HG02885 (cell line): ENCODE results near the gene STX1A.
"Not testable (repeated sequence)": the region's sequence is repeated elsewhere in the genome, so short reads cannot be mapped to it uniquely, and the experiment has no call there.

ENCODE experiments used
- ATAC-seq: cut with Tn5 transposase; IDR thresholded peaks from one replicate; pipeline ENCODE4 v1.9.1; 2021; ENCODE audit warnings: mild to moderate bottlenecking; ENCODE audit not compliant: unreplicated experiment, poor library complexity

STX1A gene

DNA sequence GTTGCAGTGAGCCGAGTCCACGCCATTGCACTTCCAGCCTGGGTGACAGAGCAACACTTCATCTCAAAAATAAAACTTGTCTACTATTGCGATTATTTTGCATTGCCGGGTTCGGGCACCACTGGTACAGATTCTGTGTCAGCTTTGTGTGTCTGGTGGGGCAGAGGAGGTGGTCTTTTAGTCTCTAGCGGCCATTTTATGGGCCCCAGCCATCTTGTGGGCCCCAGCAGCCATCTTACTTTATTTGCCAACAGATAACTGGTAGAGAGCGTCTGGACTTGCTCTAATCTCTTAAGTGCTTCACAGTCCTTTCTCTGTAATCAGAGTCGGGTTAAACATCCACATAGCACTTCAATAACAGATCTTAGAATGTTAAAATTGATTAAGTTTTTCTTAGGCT lies 31.2 kb downstream of the STX1A start:
- no peak for ATAC-seq

GRCh38 chr7:73685311-73685710 lies 34.2 kb downstream of the STX1A start:
- no peak for ATAC-seq

- peak; percentile 15 for ATAC-seq
Measured at GRCh38 chr7:73683788-73684693, 35.4 kb downstream of the STX1A start.

DNA sequence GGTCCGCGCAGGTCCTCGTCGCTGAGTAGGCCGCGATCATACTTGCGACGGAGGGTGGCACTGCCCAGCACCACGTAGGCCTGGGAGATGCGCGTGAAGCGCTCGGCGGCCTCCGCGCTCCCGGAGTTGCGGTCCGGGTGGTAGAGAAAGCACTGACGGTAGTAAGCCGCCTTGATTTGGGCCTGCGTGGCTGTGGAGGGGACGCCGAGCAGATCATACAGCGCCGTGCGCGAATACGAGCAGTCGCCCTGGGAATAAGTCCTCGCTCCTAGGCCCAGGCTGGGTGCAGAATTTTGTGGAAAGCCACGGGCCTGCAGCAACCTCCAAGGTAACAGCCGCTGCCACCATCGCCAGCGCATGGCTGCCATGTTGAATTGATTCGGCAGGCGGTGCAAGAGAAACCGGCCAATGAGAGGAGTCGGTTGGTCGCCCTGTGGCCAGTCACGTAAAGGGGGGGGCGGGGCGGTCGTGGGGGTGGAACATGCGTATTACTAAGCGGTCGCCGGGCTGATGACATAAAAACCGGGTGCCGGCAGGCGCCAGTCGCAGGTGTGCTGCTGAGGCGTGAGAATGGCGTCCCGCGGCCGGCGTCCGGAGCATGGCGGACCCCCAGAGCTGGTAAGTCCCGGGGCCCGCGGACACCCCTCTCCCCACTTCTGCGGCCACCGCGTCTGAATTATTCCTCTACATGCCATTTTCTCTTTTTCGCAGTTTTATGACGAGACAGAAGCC lies 36.2 kb downstream of the STX1A start, which contains the start of the genes BUD23 and DNAJC30:
BUD23 (plus strand) TSS at position 542 of the 732 bp plus-strand sequence; CDS start at position 571, 29 bp downstream.
DNAJC30 (minus strand) TSS at position 398 of the 732 bp plus-strand sequence; CDS start at position 368, 30 bp downstream.
- ATAC-seq = peak; percentile 93

GRCh38 chr7:73682745-73683055 lies 36.8 kb downstream of the STX1A start:
- ATAC-seq = peak; percentile 17

GRCh38 chr7:73681031-73681430 lies 38.4 kb downstream of the STX1A start:
- ATAC-seq = no peak

DNA sequence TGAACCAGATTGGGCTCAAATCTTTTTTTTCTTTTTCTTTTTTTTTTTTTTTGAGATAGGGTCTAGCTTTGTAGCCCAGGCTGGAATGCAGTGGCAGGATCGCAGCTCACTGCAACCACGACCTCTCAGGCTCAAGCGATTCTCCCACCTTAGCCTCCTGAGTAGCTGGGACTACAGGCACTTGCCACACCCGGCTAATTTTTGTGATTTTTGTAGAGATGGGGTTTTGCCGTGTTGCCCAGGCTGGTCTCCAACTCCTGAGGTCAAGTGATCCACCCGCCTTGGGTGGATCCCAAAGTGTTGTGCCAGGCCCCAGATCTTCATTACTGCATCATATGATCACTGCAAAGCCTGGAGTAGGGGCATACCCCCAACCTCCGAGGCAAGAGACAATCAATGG lies 39.0 kb downstream of the STX1A start:
- ATAC-seq = no peak

DNA sequence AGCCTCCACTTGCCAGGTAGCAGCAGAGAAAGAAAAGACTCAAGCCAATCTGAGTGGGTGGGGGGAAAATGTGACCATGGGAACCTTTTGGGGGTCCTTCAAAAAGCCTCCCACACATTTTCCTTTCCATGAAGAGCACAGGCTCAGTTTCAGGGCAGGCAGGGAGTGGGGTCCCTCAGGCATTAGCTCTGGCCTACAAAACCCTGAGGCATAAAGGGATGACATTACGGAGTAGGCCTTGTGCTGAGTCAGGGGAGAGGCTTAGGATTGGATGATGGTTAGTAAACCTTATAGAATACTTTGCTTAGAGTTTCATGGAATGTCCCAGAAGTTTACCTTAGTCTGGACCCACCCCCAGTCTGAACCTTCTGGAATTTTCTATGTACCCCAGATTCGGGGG lies 39.8 kb downstream of the STX1A start:
- ATAC-seq = no peak

DNA sequence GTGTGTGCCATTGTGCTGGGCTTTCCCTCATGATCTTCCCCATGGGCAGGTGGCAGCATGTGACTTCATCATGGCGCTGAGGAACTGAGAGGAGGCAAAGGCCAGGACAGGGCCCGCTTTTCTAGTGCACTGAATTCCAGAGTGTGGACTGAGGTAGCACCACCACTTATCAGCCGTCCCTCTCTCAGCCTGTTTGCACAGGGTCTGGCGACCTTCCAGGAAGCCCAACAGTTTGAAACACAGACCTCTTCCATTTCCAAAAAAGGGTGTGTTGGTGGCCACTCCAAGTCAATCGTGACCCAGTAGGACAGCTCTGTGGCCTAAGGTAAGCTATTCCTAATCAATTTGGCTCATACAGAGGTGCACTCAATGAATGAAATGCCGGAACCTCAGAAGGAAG lies 40.6 kb downstream of the STX1A start:
- ATAC-seq = no peak

- not testable (repeated sequence) for ATAC-seq
Measured at GRCh38 chr7:73676062-73676461, 43.4 kb downstream of the STX1A start.

GRCh38 chr7:73674468-73675124 lies 44.9 kb downstream of the STX1A start:
- no peak for ATAC-seq

DNA sequence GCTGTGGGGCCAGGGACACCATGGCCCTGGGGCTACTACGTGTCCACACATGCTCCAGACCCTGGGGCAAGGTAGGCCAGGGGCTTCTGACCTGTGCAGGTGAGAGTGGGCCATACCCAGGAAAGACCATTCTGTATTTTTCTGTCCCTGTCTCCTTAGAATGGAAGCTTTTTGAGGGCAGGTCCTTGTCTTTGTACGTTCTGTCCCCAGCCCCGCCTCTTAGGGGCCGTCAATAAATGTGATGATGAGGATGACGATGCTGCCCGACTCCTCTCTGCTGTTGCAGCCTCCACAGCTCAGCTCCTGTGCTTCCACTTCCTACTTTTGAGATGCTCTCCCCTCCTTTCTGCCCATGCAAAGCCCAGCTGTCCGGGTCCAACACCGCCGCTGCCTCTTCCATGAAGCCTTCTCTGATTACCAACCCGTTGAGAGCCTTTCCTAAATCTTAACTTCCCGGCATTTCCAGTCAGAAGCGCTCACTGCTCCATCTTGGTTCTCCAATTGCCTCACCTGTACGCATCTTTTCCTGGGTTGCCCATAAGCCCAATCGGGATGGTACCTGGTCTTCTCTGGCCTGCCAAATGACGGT lies 47.5 kb downstream of the STX1A start:
- ATAC-seq = no peak

DNA sequence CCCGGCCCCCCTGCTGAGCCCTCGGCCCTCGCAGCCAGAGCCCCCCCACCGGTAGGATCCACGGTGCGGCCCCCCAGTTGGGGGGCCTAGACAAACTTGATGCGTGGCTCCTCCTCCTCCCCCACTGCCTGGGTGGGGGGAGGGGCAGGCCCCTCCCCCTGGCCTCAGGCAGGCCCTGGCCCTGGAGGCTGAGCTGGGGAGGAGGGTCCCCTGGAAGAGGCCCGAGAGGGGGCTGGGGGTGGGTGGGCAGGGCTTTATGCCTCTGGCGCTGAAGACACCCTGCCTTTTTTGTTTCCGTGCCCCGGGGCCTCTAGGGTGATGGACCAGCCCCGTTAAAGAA lies 48.2 kb downstream of the STX1A start:
- no peak for ATAC-seq

- no peak for ATAC-seq
Measured at GRCh38 chr7:73669858-73670385, 49.5 kb downstream of the STX1A start.

- no peak for ATAC-seq
Measured at GRCh38 chr7:73669288-73669701, 50.2 kb downstream of the STX1A start.

DNA sequence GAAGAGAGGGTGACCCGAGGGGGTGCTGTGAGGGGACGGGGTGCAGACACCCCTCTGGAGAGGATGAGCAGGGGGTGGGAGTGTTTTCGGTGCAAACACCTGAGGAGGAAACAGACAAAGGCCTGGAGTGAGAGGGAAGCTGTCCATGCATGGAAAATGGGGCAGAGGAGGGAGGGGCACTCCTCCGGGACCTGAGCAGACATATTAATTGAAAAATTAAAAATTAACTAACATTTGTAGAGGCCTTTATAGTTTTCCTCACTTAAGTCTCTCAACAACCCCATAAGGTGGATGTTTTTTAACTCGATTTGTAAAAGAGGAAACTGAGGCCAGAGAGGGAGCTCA lies 50.6 kb downstream of the STX1A start:
- no peak for ATAC-seq

DNA sequence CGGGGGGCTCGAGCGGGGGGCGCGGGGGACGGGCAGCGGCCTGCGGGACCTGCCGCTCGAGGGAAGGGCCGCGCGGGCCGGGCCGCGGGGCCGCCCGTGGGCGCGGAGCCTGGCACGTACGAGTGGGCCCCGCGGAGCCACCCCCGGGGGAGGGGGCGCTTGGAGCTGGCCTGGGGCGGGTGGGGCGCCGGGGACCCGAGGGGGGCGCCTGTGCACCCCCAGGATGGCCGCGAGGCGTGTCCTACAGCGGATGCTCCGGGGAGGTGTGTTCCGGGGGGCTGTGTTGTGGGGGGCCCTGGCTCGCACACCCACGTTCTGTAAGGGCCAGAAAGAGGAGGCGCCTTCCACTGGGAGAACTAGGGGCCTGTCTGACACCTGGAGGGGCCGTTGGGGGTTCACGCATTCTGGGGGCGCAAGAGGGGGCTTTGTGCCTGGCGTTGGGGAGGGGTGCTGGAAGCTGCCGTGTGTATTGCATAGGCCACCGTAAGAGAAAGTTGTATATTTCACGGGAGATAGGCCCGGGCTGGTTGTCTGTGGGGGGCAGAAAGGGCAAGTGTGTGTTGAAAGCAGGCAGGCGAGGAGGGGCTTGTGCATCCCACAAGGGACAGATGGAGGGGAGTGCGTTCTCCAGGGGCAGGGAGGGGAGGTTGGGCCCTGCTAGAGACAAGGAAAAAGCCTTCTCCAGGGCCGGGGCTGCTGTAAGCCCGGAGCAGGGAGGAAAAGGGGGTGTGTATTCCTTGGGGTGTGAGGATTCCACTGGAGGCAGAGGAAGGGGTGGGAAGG lies 51.2 kb downstream of the STX1A start:
- no peak for ATAC-seq

GRCh38 chr7:73667344-73668102 lies 51.9 kb downstream of the STX1A start, which contains the start of gene VPS37D:
Gene VPS37D (plus strand): TSS chr7:73667831. CDS start chr7:73667959, 128 bp downstream.
- ATAC-seq = peak; percentile 95

GRCh38 chr7:73663033-73663432 lies 56.4 kb downstream of the STX1A start:
- no peak for ATAC-seq
